Myocyte (in vitro differentiated cells): ENCODE data around the gene PLAAT2. TPM values are rescaled to one million over a fixed set of nuclear protein-coding genes. Genes with fewer than 3 reads are reported as not detected.

Experiments used
- DNase-seq: peaks from one replicate; pipeline ENCODE4 v3.0.0-alpha.2; 2012; ENCODE audit warnings: low read depth
- polyA plus RNA-seq: library from polyadenylated mRNA; unstranded; fragments of >200 nt; gene quantifications from one replicate; pipeline ENCODE4 v1.2.1, GENCODE V29; 2012; ENCODE audit warnings: missing spikeins
- total RNA-seq: library from RNA; depleted of rRNA; stranded (reverse); fragments of >200 nt; gene quantifications from 2 replicates; pipeline ENCODE4 v1.2.3, GENCODE V29; 2014

Gene PLAAT2
- 0.52 and 2.3 TPM in 2 replicates for total RNA-seq
- polyA plus RNA-seq, result 1.8 TPM

- no peak for DNase-seq
Observed at GRCh38 chr11:63563201-63564055, at the start of gene PLAAT2. Gene PLAAT2 (minus strand): TSS chr11:63563379. CDS start chr11:63563324, 55 bp downstream.

- no peak for DNase-seq
Observed at GRCh38 chr11:63612181-63612580, 49.0 kb upstream of the PLAAT2 start.

DNA sequence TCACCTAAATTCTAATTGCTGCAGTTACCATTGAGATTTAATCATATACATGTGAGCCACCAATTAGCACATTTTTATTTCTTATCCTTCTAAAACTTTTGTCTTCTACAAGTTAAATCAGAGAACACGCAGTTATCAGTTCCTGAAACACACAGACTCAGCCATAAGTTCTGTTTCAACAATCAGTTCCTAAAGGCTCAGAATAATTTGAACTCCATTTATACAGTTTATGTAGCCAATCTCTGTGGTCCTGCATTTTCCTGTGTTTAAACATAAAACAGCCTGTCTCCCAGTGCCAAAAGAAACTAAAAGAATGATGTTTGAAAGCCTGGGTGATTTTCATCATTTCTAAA lies 48.2 kb upstream of the PLAAT2 start:
- DNase-seq, result no peak

- peak; percentile 54 for DNase-seq
Observed at GRCh38 chr11:63610604-63611394, 47.6 kb upstream of the PLAAT2 start.

DNA sequence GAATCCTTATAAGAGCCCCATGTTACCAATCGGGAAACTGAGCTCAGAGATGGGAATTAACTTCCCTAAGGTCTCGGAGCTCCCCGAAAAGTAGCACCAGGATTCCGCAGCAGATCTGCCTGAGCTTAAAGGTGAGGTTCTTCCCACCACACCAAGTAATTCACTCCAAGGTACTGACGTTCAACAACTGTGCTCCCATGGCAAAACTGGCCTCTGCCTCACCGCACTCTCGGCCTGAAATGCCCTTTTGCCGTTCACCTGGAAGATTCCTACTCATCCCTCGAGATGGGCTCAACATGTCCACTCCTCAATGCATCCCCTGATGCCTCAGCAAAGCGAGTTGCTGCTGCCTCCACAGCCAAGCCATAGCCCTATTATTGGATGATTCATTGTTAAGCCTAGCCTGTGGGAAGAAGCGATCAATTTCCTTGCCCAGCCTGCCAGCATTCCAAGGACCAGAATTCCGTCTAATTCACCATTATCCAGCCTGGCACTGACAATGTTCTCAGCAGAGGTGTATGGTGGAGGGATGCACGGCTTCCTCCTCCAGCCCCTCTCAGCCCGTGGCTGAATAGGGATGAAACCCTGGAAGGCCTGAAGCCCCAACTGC lies 46.9 kb upstream of the PLAAT2 start:
- DNase-seq, result no peak

GRCh38 chr11:63609536-63609935 lies 46.4 kb upstream of the PLAAT2 start:
- peak; percentile 81 for DNase-seq

DNA sequence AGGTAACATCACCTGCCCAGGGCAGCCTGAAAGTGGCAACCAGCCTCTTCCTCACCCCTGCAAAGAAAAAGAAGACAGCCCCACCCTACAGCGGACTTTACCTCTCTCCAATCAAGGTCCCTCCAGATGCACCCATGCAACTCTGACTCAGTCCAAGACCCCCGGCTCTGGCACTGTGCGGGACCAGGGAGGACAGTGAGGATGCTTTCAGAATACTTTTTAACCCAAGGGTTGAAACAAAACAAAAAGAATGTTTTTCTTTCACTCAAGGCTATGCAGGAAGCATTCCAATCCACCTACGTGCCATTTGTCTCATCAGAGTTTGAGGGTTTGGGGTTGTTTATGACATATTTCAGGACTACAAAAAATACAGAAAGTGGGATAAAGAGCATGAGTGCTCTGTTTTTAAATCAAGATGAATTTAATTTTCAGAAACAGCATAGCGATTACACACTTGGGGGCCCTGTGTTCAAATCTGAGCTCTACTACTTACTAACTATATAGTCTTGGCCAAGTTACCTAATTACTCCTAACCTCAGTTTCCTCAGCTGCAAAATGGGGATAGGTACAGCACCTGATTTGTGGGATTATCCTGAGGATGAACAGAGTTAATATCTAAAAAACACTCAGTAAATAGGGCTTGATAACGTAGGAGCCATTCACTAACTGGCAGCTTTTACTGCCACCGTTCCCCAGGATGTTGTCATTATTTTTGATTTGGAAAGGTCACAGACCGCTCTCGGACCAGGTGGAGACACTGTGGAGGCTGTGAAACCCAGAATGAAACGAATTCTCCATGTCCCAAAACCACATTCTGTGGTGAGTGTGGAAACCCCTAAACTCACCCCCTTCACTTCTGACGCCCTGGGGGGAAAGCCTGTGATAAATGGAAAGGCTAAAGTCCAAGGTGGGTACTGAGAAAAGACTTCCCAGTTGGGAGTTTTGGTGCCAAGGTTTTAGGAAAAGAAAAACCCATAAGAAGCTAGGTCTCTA lies 45.5 kb upstream of the PLAAT2 start:
- DNase-seq, result peak; percentile 60

DNA sequence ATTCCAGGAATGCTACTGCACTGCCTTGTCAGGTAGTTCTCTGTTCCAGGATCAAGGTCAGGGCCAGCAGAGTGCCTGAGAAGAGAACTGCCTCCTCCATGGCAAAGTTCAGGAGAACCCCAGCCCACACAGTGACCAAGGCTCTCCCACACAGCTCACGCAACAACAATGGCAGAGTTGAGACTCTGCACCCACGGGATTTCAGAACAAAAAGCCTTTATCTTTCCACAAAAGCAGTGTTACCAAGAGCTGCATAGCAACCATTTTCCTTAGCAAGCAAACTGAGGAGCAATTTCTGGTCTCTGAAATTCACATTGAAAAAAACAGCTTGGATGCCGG lies 40.0 kb upstream of the PLAAT2 start:
- DNase-seq, result no peak

DNA sequence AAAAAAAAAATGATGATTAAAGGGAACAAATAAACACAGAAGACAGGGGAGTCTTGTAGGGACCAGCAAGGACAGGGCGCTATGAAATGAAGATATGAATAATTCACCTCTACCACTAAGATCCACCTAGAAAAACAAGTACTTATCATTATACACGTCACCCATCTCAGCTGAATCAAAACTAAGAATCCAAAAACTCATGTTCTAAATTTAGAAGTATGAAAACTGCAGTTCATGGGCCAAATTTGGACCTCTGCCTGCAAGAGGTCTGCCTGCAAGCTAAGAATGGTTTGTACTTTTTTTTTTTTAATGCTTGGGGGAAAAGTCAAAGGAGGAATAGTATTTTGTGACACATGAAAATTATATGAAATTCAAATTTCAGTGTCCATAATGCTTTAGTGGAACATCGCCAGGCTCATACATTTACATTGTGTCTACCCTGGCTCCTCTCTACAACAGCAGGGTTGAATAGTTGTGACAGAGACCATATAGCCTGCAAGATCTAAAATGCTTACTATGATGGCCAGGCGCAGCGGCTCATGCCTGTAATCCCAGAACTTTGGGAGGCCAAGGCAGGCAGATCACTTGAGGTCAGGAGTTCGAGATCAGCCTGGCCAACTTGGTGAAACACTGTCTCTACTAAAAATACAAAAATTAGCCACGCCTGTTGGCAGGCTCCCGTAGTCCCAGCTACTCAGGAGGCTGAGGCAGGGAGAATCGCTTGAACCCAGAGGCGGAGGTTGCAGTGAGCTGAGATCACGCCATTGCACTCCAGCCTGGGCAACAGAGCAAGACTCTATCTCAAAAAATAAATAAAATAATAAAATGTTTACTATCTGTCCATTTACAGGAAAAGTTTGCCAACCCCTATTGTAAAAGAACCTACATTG lies 39.4 kb upstream of the PLAAT2 start:
- DNase-seq, result peak; percentile 72

DNA sequence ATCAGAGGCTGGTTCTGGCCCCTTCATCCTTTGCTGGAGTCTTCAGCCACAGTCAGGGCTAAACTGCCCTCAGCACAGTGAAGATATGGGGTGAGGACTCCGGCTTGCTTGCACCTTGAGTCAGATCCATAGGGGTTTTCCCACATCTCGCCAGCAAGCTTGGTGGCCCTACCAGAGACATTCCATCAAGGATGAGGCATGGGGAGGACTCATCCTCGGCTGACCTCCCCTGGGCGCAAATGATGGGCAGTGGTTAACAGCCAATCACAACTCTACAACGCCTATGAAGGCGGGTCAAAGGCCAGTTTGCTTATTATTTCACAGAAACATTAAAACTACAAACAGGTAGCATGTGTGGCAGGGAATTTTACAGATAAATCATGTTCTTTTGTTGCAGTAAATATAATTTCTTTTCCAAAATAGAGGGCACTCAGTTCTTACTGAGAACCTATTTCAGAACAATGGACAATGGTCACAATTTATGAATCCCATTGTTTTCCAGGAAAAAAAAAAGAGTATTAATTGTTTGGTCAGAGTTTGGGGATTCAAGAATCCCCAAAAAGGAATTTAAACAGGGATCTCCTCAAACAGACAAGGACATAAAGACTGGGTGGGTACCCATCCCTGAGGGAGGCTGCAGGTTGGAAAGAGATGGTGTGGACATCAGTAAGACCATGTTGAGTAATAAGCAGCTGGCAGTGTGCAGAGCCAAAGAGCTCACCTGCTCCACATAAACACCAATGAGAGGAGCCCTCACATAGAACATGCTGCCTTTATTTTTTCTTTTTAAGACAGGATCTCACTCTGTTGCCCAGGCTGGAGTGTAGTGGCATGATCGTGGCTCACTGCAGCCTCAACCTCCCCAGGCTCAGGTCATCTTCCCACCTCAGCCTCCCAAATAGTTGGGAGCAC lies 36.3 kb upstream of the PLAAT2 start:
- no peak for DNase-seq

DNA sequence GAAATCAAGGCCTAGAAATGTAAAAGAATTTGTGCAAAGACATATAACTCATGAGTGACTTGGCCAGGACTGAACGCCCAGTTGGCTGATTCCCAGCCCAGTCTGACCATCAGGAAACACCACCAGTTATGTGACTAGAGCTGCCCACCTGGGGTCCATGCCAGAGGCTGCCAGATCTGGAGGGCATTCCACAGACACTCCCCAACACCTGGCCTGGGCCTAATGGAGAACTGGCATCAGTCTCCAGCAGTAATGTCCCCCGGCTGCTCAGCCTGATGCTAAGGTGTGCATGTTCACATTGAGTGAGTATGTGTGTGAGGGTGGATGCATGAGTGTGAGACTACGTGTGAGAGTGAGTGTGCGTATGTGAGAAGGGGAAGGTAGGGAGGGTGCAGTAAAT lies 35.4 kb upstream of the PLAAT2 start:
- DNase-seq, result no peak

DNA sequence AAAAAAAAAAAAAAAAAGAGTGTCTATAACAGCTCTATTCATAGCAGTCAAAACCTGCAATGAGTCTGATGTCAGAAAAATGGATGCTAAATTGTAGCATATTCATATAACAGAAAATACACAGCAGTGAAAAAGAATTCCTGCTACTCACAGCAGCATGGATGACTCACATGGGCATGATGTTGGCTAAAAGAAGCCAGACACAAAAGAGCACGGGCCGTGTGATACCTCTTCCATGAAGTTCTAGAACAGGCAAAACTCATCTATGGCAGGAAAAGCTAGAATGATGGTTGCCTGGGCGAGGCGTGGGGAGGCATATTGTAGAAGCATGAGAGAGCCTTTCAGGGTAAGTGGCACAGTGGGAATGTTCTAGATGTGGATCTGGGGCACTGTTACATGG lies 32.1 kb upstream of the PLAAT2 start:
- DNase-seq, result no peak

DNA sequence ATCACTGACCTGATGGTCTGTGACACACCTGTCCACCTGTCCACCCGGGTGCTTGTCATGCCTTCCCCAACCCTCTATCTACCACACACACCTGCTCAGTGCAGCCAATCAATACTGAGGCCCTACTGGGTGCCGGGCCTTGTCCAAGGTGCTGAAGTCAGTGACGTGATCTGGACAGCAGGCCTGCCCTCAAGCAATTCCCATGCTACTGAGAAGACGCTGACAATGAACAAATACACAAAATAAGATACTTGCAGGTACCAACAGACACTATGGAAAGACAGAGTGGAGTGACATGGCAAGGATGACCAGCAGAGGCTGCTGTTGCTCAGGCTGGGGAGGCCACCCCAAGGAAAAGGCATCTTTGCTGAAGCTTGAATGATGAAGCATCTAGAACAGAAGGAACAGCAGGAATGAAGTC lies 29.8 kb upstream of the PLAAT2 start:
- no peak for DNase-seq

GRCh38 chr11:63590024-63590788 lies 27.0 kb upstream of the PLAAT2 start:
- no peak for DNase-seq

- peak; percentile 62 for DNase-seq
Observed at GRCh38 chr11:63589000-63589399, 25.8 kb upstream of the PLAAT2 start.

- DNase-seq, result no peak
Observed at GRCh38 chr11:63586451-63587166, 23.4 kb upstream of the PLAAT2 start.

DNA sequence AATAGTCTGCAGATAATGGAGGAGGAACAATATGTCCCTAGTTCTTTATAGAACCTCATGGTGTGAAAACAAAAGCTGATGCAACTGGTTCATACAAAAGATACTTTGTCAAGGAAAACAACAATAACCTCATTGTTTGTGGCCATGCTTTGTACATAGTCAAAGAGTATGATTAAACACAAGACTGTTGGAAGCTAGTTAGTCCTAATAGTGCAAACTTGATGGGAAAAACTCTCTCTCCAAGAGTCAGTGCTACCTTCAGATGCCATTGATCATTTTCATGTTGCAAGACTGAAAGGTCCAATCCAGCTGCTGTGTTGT lies 20.1 kb upstream of the PLAAT2 start:
- no peak for DNase-seq
